ENCODE data around the gene PAFAH1B2. TPM values are rescaled to one million over a fixed set of nuclear protein-coding genes. Genes with fewer than 3 reads are reported as not detected.

Gene PAFAH1B2, protein sequence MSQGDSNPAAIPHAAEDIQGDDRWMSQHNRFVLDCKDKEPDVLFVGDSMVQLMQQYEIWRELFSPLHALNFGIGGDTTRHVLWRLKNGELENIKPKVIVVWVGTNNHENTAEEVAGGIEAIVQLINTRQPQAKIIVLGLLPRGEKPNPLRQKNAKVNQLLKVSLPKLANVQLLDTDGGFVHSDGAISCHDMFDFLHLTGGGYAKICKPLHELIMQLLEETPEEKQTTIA
- 89.5 TPM for polyA plus RNA-seq (2013, experiment 1 of 2)
- 91.3 TPM for polyA plus RNA-seq (2013, experiment 2 of 2)

DNA sequence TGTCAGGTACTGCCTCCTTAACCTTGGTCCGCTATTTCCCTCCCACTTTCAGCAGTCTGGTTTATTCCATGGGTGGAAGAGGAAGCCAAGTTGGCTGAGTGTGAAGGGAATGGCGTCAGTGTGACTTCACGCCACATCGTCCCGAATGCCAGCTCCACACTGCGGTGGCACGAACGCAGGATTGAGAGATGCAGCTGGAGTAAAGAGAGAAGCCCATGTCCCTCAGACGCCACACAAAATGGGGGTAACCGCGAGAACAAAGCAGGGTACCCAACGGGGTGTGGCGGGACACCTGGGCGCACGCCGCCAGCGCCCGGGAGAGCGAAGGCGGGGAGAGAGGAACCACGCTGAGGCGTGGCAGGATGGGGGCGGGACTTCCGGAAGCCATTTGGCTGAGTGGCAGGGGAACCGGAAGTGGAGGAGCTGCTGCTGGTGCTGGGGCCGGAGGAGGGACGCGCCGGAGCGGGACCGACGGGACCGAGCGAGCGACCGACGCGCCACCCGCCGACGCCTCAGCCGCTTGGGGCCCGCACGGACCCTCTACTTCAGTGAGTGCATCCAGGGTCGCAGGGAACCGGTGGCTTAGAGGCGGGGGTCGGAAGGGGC is at the start of gene PAFAH1B2:
PAFAH1B2 (plus strand) TSS at position 417 of the 606 bp plus-strand sequence. CDS start 8,161 bp downstream, outside the sequence.
- WGBS, 2 donors (ENCODE audit: extremely low coverage in 2 of 2, insufficient read length in 2 of 2, insufficient replicate concordance in 1 of 2): no CpG with 5 or more reads among the region's 48 CpGs
- Histone ChIP-seq H2BK5ac (ENCODE audit: low read length) (peak within 1 kb of the TSS; percentile 94), H3K27me3 (ENCODE audit: control insufficient read depth in 3 of 3, insufficient read depth in 3 of 3, low read depth in 1 of 3, low read length in 3 of 3) (no peaks in the 10 kb centered on the region), H3K27ac (replicated peaks; ENCODE audit: low read length) (peak within 1 kb of the TSS; percentile 89), H3K4me3 (ENCODE audit: low read length in 2 of 2) (peak within 1 kb of the TSS; percentile 73 to 86), H3K9ac (ENCODE audit: low read depth, low read length, poor library complexity) (peak within 1 kb of the TSS; percentile 93), H3K79me1 (ENCODE audit: low read depth, low read length) (peaks cover 4% of the 10 kb centered on the region), H3K9me3 (replicated peaks in 1 of 2; ENCODE audit: control insufficient read depth in 2 of 2, insufficient read depth in 1 of 2, low read depth in 1 of 2, low read length in 2 of 2) (no peaks in the 10 kb centered on the region), H2BK15ac (ENCODE audit: low read length) (peak within 1 kb of the TSS; percentile 46), H3K4me1 (ENCODE audit: control insufficient read depth in 2 of 2, insufficient read depth in 1 of 2, low read depth in 1 of 2, low read length in 2 of 2) (peaks cover 3 to 4% of the 10 kb centered on the region in 2 donors), H3K23ac (ENCODE audit: low read depth, low read length, poor library complexity) (peak within 1 kb of the TSS; percentile 99), H4K8ac (ENCODE audit: low read depth, low read length) (peak within 1 kb of the TSS; percentile 97), H2AK5ac (ENCODE audit: low read depth, low read length) (peak within 1 kb of the TSS; percentile 81), H2BK120ac (ENCODE audit: low read depth, low read length) (peak within 1 kb of the TSS; percentile 61), H4K91ac (ENCODE audit: low read depth, low read length, poor library complexity) (no peak within 1 kb of the TSS), H2BK12ac (ENCODE audit: low read length) (no peak within 1 kb of the TSS), H3K4ac (ENCODE audit: low read length) (no peak within 1 kb of the TSS), H3K4me2 (ENCODE audit: insufficient read depth, low read length, poor library complexity, severe bottlenecking) (peak within 1 kb of the TSS; percentile 72), H3K14ac (ENCODE audit: low read length) (peak within 1 kb of the TSS; percentile 97), H2AFZ (ENCODE audit: low read length) (peak within 1 kb of the TSS; percentile 95), H3K18ac (ENCODE audit: low read length) (peak within 1 kb of the TSS; percentile 100), H3K36me3 (replicated peaks in 1 of 2; ENCODE audit: control insufficient read depth in 2 of 2, insufficient read depth in 2 of 2, low read length in 2 of 2) (peaks cover 7 to 32% of the 10 kb centered on the region in 2 donors)
- DNase-seq (ENCODE audit: low spot score): peak; percentile 91

DNA sequence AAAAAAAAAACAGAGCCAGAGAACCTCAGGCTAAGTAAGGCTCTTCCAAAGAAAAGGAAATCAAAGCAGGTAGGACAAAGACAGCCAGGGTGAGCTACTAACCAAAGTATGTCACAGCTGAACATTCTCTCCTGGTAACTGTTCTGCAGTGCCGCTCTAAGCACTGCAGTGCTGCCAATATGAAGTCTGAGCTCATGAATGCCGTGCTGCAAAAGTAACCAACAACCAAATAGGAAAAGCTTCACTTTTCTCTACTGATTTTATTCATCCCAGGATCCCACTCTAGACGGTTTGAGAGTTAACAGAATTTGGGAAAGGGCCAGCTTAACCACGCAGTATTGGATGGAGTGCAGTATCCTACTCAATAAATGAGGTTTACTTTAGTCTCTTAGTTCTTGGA is 49.3 kb upstream of the PAFAH1B2 start:
- DNase-seq (ENCODE audit: low spot score): no peak
- H3K23ac ChIP-seq (ENCODE audit: low read depth, low read length, poor library complexity): no peak overlapping the region
- peaks cover 6% of the 10 kb centered on the region for H3K79me1 ChIP-seq (ENCODE audit: low read depth, low read length)
- H2BK15ac ChIP-seq (ENCODE audit: low read length): no peak overlapping the region
- H2AK5ac ChIP-seq (ENCODE audit: low read depth, low read length): no peak overlapping the region
- H3K27ac ChIP-seq (replicated peaks; ENCODE audit: low read length): no peak overlapping the region
- peaks cover 0 to 2% of the 10 kb centered on the region in 2 donors for H3K9me3 ChIP-seq (replicated peaks in 1 of 2; ENCODE audit: control insufficient read depth in 2 of 2, insufficient read depth in 1 of 2, low read depth in 1 of 2, low read length in 2 of 2)
- no peak overlapping the region for H3K4me3 ChIP-seq (ENCODE audit: low read length in 2 of 2)
- peaks cover 21 to 41% of the 10 kb centered on the region in 2 donors for H3K4me1 ChIP-seq (ENCODE audit: control insufficient read depth in 2 of 2, insufficient read depth in 1 of 2, low read depth in 1 of 2, low read length in 2 of 2)
- H3K14ac ChIP-seq (ENCODE audit: low read length): no peak overlapping the region
- H3K18ac ChIP-seq (ENCODE audit: low read length): no peak overlapping the region
- no peak overlapping the region for H3K9ac ChIP-seq (ENCODE audit: low read depth, low read length, poor library complexity)
- no peak overlapping the region for H3K4ac ChIP-seq (ENCODE audit: low read length)
- peaks cover 0 to 3% of the 10 kb centered on the region in 2 donors for H3K36me3 ChIP-seq (replicated peaks in 1 of 2; ENCODE audit: control insufficient read depth in 2 of 2, insufficient read depth in 2 of 2, low read length in 2 of 2)
- H4K8ac ChIP-seq (ENCODE audit: low read depth, low read length): no peak overlapping the region
- H4K91ac ChIP-seq (ENCODE audit: low read depth, low read length, poor library complexity): no peak overlapping the region
- no peak overlapping the region for H2BK5ac ChIP-seq (ENCODE audit: low read length)
- H3K27me3 ChIP-seq (ENCODE audit: control insufficient read depth in 3 of 3, insufficient read depth in 3 of 3, low read depth in 1 of 3, low read length in 3 of 3): no peaks in the 10 kb centered on the region
- no peak overlapping the region for H2AFZ ChIP-seq (ENCODE audit: low read length)
- no peak overlapping the region for H2BK120ac ChIP-seq (ENCODE audit: low read depth, low read length)
- no peak overlapping the region for H3K4me2 ChIP-seq (ENCODE audit: insufficient read depth, low read length, poor library complexity, severe bottlenecking)
- no peak overlapping the region for H2BK12ac ChIP-seq (ENCODE audit: low read length)
- no CpG with 5 or more reads among the region's 4 CpGs for WGBS, 2 donors (ENCODE audit: extremely low coverage in 2 of 2, insufficient read length in 2 of 2, insufficient replicate concordance in 1 of 2)

DNA sequence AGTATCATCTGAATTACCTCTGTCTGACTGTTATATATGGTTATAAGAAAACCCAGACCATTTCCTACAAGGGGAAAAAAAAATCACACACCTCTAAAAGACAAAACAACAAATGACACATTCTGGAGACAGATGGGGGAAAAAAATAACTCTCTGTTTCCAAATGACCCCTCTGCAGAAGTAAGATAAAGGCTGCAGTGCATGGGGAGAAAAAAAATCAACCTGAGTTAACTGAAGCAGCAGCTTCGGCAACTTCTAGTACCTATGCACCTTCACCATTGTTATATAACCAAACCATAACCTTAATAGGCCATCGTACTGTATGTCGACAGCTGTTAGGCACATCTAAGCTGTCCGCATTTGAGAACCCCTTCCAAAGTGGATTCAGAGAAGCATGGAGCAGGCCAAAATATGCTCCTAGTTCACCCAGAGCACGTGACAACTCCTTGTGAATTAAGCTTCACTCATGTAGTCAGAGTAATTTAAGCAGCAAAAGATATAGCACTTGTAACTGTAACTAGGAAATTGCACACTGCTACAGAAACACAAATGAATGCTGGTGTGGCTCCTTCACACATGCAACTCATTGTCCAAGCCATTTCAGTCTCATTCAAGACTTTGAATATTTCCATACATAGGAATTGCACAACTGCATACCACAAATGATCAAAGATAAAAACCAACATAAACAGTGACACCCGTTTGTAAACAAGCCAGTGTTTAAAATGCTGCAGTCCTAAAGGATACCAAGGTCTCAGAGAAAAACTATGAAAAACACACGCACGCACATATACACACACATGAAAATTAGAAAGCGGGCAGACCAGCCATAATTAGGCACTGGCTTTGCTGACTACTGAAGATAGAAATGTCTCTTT is 48.6 kb upstream of the PAFAH1B2 start:
- Histone ChIP-seq H2AFZ (ENCODE audit: low read length) (no peak overlapping the region), H3K14ac (ENCODE audit: low read length) (no peak overlapping the region), H3K9me3 (replicated peaks in 1 of 2; ENCODE audit: control insufficient read depth in 2 of 2, insufficient read depth in 1 of 2, low read depth in 1 of 2, low read length in 2 of 2) (peaks cover 0 to 2% of the 10 kb centered on the region in 2 donors), H2BK120ac (ENCODE audit: low read depth, low read length) (no peak overlapping the region), H3K79me1 (ENCODE audit: low read depth, low read length) (peaks cover 6% of the 10 kb centered on the region), H2AK5ac (ENCODE audit: low read depth, low read length) (no peak overlapping the region), H3K27ac (replicated peaks; ENCODE audit: low read length) (no peak overlapping the region), H4K91ac (ENCODE audit: low read depth, low read length, poor library complexity) (no peak overlapping the region), H3K18ac (ENCODE audit: low read length) (no peak overlapping the region), H3K4ac (ENCODE audit: low read length) (no peak overlapping the region), H2BK5ac (ENCODE audit: low read length) (no peak overlapping the region), H3K27me3 (ENCODE audit: control insufficient read depth in 3 of 3, insufficient read depth in 3 of 3, low read depth in 1 of 3, low read length in 3 of 3) (no peaks in the 10 kb centered on the region), H2BK12ac (ENCODE audit: low read length) (no peak overlapping the region), H2BK15ac (ENCODE audit: low read length) (no peak overlapping the region), H3K23ac (ENCODE audit: low read depth, low read length, poor library complexity) (no peak overlapping the region), H3K36me3 (replicated peaks in 1 of 2; ENCODE audit: control insufficient read depth in 2 of 2, insufficient read depth in 2 of 2, low read length in 2 of 2) (peaks cover 0 to 3% of the 10 kb centered on the region in 2 donors), H3K4me1 (ENCODE audit: control insufficient read depth in 2 of 2, insufficient read depth in 1 of 2, low read depth in 1 of 2, low read length in 2 of 2) (peaks cover 22 to 41% of the 10 kb centered on the region in 2 donors), H3K4me2 (ENCODE audit: insufficient read depth, low read length, poor library complexity, severe bottlenecking) (no peak overlapping the region), H3K4me3 (ENCODE audit: low read length in 2 of 2) (no peak overlapping the region), H3K9ac (ENCODE audit: low read depth, low read length, poor library complexity) (no peak overlapping the region), H4K8ac (ENCODE audit: low read depth, low read length) (no peak overlapping the region)
- no CpG with 5 or more reads among the region's 9 CpGs for WGBS, 2 donors (ENCODE audit: extremely low coverage in 2 of 2, insufficient read length in 2 of 2, insufficient replicate concordance in 1 of 2)
- no peak for DNase-seq (ENCODE audit: low spot score)

Data from neuronal stem cell (in vitro differentiated cells).